ENCODE results near the gene CYTH1. TPM values are rescaled to one million over a fixed set of nuclear protein-coding genes. Genes with fewer than 3 reads are reported as not detected.

The CYTH1 gene
- total RNA-seq, 1 donor from 2014 or later: 51.4 TPM

DNA sequence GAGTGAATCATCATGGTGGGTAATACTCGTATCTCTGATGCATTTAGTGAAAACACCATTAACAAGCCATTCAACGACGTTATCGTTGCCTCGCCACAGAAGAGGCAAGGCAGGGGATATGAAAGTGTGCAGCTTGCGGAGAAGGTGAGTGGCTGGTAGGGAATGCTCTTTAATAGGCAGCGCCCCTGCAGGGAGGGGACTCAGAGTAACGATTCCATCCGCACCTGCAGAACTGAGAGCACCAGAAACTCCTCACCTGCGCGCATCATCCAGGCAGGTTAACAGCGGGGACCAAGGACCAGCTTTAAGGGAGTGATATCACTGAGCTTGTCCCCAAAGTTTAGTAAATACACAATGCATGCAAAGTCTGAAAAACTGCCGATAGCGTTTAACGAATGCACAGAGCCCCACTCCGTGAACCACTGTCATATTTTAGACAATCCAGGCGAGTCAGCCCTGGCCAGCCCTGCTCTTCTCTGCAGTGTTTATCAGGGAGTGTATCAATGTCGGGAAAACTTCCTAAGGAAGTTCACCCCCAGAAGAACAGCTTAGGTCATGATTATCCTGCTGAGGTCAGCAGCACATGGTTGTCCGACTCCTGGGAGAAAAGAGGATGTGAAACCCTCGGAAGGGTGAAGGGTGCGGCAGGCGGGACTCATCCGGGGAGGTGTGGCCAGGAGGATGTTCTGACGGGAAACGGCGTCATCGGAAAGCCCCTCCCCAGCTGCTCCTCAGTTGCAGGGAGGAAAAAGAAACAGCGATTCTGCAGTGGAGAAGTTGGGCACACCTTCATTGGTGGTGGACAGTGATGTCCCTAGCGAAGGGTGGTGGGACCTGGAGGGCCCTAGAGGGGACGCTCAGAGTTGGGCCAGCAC is 136.4 kb downstream of the CYTH1 start:
- DNase-seq: peak; percentile 41

DNA sequence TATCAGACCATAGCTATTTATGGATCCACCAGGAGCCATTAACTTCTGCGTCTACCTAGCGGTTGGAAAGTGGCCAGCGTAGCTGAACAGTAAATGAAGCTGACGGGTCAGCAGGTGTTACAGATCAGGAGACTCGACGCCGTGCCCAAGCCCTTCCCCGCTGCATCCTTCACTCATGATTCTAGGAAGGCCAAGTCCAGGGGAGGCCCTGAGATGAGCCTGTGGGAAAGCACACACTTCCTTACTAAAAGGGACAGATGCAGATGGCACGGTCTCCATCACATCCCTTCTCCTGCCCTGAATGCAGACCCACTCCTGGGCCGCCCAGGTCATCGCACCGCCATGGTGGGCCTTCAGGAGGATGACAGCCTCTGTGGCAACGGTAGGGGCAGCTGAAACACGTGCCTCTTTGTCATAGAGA is 137.1 kb downstream of the CYTH1 start:
- no peak for DNase-seq

DNA sequence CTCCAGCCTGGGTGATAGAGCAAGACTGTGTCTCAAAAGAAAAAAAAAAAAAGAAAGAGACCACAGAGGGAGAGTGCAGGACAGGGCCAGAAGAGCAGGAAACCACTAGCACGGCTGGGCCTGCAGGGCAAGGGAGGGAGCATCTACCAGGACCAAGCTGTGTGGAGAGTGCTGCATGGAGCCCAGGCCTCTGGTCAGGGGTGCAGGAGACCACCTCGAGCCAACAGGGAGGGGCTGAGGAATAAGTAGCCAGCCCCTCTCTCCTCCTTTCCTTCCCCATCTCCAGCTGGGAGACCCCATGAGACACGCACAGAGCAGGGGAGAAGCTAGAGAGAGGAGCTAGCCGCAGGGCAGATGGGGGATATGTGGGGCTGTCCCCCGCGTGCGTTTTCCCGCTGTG is 137.8 kb downstream of the CYTH1 start:
- DNase-seq: no peak

DNA sequence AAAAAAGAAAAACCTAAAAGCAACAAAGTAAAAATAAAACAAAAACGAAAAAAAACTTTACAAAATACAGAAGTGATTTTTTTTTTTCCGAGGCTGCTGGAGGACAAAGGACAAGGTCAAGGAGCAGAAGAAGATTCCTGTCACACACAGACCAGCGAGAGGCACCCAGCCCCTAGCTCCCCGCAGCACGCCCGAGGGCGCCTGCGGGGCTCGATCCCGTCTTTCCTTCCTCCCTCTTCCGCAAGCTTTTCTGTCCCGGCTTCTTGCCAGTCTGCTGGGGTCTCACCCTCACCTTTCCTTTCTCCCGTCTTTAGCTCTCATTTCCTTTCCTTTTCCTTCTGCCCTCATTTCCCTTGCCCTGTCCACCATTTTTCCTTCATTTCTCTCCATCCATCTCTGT is 138.7 kb downstream of the CYTH1 start:
- DNase-seq: no peak

DNA sequence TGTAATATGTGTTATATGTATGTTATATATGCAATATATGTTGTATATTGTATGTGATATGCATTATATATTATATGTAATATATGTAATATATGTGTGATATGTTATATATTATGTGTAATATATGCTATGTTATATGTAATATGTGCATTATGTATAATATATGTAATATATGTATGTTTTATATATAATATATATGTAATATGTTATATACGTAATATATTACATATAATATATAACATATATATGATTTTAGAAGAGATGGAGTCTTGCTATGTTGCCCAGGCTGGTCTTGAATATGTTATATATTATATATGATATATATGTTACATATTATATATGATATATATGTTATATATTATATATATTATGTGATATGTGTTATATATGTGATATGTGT is 139.4 kb downstream of the CYTH1 start:
- no peak for DNase-seq

DNA sequence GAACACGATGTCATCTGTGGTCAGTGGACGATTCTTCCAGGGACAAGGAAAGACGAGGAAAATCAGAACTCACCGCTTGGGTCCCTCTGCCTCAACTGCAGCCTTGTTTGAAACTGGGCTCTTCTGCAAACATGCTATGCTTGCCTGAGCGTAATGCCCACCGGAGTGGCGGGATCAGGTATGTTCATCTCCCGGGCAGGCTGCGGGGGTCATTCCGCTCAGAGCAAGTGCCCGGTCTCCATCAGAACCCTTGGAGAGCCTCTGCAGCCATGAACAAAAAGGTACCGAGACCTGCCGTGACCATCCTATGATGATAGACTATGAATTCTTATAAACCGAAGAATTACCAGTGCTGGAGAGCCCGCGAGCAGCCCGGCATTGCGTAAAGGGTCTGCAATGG is 140.4 kb downstream of the CYTH1 start:
- DNase-seq: no peak

DNA sequence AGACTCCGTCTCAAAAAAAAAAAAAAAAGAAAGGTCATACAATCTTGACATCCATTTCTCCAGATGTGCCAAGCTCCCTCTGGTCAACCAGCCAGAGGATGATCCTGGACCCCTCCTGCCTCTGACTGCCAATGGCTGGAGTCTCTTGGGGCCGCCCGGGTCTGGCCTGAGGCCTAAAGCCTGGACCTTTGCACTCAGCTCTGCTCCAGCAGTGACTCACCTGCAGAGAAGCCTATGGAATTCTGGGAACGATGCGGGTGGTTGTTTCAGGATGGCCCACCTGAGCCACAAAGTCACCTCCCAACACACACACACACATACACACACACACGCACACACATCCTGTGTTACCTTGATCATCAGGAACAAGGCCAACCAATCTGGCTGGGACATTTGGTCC is 140.8 kb downstream of the CYTH1 start:
- DNase-seq: no peak

DNA sequence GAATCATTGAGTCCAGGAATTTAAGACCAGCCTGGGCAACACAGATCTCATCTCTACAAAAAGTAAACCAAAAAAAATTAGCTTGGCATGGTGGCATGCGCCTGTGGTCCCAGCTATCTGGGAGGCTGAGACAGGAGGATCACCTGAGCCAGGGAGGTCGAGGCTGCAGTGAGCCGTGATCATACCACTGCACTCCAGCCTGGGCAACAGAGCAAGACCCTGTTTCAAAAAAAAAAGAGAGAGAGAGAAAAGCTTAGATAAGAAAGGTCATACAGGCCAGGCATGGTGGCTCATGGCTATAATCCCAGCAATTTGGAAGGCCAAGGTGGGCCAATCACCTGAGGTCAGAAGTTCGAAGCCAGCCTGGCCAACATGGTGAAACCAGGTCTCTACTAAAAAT is 141.4 kb downstream of the CYTH1 start:
- no peak for DNase-seq

DNA sequence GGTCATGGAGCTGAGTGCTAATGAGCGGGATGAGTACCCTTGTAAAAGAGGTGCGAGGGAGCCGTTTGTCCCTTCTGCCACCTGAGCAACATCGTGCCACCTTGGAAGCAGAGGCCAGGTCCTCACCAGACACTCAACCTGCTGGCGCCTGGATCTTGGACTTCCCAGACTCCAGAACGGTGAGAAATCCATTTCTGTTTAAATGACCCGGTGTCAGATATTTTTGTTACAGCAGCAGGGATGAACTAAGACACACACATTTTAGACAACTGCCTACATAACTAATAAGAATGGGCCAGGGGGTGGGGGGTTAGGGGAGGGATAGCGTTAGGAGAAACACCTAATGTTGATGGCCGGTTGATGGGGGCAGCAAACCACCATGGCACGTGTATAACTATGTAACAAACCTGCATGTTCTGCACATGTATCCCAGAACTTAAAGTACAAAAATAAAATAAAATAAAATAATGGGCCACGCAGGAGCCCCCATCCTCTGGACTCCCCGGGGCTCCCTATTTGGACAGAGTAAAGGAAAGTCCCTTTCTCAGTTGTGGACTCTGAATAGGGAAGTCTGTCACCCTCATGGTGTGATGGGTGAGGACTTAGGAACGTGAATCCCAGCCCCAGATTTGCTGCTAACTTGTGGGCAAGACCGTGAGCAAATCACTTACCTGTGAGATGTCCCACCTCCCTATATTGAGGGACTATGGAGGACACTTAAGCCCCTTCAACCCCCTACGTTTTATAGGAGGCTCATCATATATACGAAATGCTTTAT is 144.2 kb downstream of the CYTH1 start:
- no peak for DNase-seq

DNA sequence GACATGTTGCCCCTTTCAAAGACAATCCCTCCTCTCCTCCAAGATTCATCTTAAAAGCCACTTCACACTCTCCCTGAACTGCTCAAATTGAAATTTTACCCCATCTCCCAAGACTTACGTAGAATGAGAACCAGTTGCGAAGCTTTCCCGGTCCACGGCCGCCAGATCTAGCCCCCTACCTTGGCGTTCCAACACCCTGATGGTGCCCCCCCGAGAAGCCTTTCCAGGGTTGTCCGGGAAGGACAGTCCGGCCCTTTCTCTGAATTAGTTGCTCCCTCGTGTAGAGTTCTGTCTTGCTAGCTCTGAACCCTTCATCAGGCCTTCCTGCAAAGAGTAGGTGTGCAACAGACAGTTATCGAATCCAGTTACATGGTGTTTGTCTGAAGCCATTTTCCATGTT is 144.9 kb downstream of the CYTH1 start:
- DNase-seq: no peak

DNA sequence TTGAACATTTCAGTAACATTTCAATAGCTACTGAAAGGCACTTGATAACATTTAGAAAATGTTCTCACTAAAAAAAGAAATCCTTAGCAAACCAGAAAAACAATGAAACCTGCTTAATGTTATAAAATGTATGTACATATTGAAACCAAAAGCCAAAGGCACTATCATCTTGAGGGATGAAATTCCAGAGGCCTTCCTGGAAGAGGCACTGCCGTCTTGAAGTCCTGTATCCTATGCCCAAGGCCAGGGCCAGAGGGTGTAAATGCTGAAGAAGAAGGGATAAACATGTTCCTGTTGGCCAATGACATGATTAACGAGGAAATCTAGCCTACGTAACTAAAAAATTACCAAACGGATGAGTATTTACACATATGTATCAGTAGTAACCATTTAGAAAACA is 147.9 kb downstream of the CYTH1 start:
- DNase-seq: no peak

DNA sequence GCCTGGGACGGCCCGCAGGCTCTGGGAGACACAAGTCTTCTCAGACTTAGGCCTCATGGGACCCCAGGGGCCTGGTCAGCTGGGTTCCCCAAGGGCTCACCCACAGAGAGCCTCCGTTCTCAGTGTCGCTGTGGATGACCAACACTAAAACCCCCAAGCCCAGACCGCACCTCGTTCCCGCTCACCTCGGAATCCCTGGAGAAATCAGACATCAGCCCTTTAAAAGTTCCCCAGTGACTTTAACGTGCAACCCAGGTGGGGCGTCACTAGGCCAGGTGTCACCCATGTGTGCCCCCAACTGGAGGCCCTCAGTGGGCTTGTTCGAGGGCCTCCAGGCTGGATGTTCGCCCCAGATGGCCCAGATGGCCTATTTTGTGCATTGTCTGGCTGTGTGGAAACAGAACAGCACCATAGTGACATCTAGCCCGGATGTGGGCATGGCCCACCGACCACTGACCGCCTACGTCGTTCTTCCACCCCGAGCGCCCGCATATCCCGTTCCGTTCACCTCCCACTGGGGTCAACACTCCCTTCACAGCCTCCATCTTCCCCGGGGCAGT is 152.6 kb downstream of the CYTH1 start:
- DNase-seq: no peak

DNA sequence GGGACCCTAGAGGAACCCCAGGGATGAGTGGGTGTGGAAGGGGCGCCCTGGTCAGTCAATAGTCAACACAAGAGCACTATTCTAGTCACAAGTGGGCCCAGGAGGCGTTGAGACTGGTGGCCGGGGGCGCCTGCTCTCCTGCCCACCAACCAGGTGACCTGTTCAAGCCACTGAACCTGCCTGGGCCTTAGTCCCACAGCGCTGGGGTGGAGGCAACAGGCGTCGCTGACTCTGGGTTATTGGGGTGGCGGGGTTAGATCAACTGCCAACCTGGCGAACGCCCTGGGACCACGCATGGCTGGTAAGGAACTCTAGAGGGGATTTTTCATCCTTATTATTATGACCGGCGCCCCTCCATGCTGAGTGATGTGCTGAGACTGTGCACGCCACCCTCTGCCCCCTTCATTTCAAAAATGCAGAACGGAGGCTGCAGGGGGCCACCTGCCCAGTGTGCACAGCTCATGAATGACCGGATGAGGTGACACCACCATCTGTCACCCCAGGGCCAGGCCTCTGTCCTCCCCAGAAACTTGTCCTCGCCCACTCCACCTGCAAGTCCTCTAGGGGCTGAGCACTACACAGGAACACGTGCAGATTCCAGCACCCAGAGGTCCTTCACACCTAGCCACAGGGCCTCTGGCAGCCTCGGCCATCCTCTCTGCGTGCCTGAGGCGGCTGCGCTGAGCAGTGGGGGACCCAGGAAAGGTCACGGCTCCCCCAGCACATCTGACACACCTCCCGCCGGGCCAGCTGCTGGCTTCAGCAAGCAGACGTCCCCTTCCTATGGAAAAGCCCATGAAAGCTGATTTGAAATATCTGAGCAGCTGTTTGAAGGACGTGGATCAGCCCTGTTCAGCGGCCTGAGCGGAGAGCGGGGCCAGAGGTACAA is 153.3 kb downstream of the CYTH1 start:
- no peak for DNase-seq

DNA sequence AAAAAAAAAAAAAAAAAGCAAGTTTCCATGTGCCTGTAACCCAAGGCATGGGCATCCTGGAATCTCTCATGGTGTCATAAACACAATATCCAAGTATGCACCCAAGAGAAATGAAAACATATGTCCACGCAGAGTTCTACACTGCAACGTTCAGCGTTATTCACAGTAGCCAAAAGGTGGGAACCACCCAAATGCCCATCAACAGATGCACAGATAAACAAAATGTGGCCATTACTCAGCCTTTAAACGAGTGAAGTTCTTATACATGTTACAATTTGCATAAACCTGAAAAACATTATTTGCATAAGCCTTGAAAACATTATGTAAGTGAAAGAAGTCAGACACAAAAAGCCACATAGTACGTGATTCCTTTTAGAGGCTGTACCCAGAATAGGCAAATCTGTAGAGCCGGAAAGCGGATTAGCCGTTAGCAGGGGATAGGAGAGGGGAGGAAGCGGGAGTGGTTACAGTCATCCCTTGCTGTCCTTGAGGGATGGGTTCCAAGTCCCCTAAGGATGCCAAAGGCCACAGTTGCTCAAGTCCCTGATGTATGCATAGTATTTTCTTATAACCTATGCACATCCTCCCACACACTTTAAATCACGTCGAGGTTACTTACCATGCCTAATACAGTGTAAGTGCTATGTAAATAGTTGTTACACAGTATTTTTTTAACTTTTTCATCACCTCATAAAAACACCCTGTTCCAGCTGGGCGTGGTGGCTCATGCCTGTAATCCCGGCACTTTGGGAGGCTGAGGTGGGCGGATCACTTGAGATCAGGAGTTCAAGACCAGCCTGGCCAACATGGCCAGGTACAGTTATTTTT is 157.5 kb downstream of the CYTH1 start:
- no peak for DNase-seq

Other genes with a start within 250 kb of the CYTH1 start
- 0.42 and 0.51 TPM in 2 replicates for gene DNAH17, start 204.9 kb downstream of the CYTH1 start, total RNA-seq
- 22.8 and 24.7 TPM in 2 replicates for gene USP36, start 58.5 kb upstream of the CYTH1 start, total RNA-seq
- gene CEP295NL, start 120.9 kb upstream of the CYTH1 start, total RNA-seq: 1.5 and 5.1 TPM in 2 replicates
- gene TIMP2, start 143.1 kb upstream of the CYTH1 start, total RNA-seq: 57.9 and 95.3 TPM in 2 replicates
- gene LGALS3BP, start 197.7 kb upstream of the CYTH1 start, total RNA-seq: 3.5 and 7.5 TPM in 2 replicates
- gene CANT1, start 227.5 kb upstream of the CYTH1 start, total RNA-seq: 64.8 and 97.3 TPM in 2 replicates
- 14.6 and 16.9 TPM in 2 replicates for gene C1QTNF1, start 241.9 kb upstream of the CYTH1 start, total RNA-seq